ENCODE data around the gene CD163L1.

CD163L1 gene

DNA sequence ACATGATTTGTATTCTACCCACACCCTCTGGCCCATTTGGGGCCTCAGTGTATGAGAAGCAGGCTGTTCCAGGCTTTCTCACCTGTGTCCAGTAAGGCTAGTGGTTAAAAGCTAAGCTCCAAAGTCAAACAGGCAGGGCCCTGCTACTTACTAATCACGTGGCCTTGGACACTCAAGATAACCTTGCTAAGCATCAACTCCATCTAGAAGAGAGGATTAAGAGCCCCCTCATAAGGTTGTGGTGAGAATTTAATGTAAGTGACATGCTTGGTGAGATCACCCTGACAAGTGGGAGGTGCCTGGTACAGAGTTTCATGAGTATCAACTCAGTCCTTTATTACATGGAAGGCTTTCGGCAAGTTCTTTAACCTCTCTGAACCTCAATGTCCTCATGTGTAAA, 122.3 kb downstream of the CD163L1 start:
- DNase-seq = no peak

DNA sequence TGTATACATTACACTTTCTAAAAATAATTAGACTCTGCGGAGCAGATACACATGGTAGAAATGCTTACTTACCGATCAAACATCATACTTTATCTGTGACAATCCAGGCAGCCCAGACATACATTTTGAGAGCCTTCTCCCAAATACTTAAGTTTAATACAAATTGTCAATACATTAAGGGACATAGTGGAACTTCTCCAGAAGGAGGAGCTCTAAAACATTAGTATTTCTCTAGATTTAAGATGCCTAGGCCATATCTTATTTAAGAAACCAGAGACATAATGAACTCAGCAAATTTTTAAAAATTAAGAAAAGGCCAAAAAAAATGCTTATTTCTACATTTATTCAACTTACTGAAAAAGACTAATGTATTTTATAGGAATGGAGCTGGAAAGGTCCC, 124.0 kb downstream of the CD163L1 start:
- DNase-seq = peak; percentile 52

DNA sequence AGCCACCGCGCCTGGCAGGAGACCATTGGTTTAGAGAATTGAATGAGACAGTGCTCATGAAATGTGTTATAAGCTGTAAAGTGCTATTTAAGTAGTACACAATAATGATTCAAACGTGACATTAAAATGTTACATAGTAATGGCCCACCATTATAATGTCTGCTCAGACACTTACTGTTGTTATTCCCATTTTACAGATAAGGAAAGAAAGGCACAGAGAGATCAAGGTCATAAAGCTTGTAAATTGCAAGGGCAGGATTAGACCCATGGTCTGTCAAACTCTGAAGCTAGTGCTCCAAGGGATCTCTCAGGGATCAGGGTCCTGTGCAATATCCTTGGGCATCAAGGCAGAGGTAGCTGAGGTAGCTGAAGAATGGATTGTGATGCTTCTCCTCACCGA, 133.9 kb downstream of the CD163L1 start:
- no peak for DNase-seq
